Daoy (cell line): ENCODE measurements around the gene CDCP2. TPM values are rescaled to one million over a fixed set of nuclear protein-coding genes. Genes with fewer than 3 reads are reported as not detected.

Source experiments
- DNase-seq: peaks from one replicate; pipeline ENCODE4 v3.0.0-alpha.2; 2015; ENCODE audit warnings: low read depth
- total RNA-seq: library from RNA; depleted of rRNA; stranded (reverse); fragments of >200 nt; shearing (Covaris generic); gene quantifications from 2 replicates; pipeline ENCODE4 v1.2.3, GENCODE V29; 2014

CDCP2 gene
- total RNA-seq, 1 experiment from 2014 or later: not detected

DNA sequence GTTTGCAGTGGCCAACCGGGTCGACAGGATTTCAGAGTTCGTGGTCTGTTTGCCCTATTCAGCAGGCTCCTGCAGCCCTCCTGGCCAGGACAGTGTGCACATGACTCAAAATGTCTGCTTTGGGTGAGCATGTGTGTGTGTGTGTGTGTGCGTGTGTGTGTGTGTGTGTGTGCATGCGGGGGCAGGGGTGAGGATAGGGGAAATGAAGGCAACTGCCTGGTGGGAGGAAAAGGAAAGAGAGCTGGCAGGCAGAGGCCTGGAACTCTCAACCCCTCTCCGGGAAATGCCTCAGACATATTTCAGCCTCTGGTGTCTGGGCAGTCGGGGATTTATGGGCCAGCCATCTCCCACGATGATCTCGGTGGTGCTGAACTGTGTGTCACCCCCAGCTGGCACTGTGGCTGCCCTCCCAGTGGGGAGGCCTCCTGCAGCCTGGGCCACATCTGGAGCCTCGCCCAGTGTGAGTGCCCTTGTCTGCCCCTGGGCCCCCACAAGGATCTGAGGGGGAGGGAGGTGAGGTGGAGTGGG lies 15.2 kb downstream of the CDCP2 start:
- DNase-seq: peak; percentile 96

DNA sequence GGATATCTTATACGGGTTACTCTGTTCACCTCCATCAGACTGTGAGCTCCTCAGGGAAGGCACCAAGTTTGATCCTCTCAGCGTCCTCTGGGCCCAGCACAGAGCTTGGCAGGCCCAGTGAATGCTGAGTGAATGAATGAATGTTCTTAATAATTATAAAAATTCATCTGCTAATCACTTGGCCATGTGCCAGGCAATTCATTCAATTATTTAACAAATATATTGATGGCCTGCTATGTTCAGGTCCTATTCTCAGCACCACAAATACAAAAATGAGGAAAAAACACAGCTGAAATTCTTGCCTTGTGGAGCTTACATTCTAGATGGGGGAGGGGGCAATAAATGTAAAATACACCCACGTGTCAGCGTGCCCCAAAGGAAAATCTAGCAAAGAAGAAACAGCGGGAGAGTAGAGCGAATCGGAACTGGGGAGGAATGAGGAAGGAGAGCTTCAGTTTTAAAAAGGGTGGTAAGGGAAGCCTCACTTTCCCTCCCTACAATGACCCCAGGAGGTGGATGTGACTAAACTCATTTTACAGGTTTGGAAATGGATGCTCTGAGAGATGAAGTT lies 15.8 kb downstream of the CDCP2 start:
- DNase-seq: no peak

DNA sequence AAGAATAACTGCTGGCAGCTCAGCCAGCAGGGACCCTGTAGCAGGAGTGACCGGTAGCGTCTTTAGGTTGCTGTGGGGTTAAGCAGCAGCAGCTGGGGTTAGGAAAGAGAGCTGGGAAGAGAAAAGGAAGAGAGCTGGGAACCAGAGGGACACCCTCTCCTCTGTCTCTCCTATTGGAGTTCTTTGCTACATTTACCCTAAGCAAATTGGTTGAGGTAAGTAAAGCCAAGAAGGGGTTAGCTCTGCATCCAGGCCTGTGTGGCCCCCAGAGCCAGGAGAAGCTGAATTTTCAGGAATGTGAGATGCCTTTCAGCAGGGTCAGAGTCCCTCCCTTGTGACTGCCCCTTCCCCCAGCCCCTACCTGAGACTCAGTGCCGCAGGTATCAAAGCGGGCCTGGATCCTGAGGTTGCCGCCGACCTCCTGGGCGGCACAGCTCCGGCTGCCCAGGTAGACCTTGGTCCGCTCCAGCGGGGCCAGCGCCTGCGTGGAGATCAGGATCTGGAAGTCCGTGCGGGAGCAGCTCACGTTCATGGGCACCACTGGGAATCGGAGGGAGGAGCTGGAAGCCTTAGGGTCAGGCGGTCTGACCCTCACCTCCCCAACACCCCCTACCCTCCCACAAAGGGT lies 16.4 kb downstream of the CDCP2 start:
- DNase-seq: no peak

DNA sequence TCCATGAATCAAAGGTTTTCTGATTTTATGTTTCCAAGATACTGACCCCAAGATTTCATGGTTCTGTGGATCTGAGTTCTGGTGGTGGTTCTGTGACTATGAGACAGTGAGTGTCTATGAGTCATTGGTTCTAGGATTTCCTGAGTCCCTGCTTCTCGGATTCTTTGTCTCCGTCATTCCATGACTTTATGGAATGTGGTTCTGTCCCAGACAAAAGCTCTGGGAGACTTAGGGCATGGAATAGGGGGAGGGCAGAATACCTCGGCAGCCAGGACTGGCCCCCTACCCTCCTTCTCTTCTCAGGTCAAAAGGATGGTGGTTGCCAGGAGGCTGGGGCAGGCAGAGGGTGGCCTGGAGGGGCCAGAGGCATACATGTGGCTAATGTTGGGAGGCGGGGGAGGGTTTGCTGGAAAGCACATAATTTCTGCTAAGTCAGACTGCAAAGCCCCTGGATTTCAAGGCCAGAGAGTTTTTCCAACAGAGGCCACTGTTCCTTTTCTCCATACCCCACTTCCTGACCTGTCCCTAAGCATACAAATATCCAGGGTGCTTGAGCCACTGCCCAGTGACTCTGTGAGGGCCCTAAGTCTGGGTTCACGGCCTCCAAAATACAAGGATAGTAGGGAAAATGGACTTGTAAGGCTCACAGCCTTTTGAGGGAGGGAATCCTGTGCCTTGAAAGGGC lies 17.2 kb downstream of the CDCP2 start:
- peak; percentile 81 for DNase-seq

DNA sequence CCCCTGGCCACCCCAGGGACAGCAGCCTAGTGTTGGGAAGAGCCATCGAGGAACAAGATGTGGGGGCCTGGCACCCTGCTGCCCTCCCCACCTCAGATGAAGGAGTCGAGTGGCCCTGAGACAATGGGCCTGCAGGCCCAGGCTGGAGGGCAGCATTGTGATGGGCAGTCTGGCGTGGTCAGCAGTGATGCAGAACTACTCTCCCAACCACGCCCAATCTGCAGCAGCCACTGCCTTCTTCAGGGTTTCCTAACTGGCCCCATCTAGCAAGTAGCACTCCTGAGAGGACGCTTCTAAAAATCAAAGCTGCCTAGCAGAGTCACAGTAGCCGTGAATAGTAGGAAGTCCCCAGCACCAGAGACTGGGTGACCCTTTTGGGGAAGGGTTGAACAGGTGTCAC lies 18.5 kb downstream of the CDCP2 start:
- DNase-seq: no peak

DNA sequence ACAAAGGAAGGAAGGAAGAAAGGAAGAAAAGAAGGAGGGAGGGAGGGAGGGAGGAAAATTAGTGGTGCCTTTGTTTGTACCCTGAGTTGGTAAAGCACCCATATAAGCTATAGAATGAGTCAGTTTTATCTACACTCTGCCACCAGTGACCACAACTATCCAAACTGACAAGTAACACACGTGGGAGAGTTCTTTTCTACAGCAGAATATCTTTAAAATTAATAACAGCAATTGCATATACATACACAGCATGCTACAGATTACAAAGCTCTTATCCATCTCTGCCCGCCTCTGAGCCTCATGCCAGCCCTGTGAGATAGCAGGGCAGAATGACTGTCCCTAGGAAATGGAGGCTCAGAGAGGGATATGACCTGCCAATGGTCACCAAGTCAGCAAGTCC lies 20.3 kb downstream of the CDCP2 start:
- DNase-seq: peak; percentile 40

DNA sequence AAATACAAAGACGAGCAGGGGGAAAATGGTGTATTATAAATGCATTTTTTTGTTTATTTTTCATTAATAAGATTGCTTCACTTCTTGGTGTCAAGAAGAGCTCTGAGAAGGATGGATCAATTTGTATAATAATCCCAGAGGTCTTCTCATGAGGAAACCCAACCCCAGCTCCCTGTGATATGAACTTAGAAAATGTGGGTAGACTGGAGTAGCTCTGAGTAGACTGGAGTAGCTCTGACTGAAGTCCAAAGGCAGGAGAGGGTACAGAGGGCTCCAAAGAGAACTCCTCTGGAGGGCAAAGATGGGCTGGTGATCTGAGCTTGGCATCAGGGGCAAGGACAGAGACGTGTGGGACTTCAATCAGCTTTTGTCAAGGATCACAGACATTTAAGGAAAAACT lies 21.4 kb downstream of the CDCP2 start:
- DNase-seq: no peak

DNA sequence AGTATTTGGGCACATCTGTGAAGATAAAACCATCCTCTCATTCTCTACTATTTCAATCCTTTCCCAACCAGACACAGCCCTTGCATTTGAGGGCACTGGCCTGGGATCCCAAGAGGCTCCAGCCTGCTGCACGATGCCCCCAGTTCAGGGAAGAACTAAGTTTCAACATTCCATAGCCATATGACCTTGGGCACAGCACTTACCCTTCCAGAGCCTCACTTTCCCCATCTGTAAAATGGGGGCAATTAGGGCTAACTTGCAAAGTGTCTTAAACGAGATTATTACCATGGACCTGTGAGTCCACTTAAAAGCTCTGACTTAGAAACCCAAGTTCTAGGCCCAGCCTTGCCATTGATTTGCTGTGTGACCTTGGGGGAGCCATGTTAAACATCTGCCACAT lies 22.9 kb downstream of the CDCP2 start:
- DNase-seq: no peak

DNA sequence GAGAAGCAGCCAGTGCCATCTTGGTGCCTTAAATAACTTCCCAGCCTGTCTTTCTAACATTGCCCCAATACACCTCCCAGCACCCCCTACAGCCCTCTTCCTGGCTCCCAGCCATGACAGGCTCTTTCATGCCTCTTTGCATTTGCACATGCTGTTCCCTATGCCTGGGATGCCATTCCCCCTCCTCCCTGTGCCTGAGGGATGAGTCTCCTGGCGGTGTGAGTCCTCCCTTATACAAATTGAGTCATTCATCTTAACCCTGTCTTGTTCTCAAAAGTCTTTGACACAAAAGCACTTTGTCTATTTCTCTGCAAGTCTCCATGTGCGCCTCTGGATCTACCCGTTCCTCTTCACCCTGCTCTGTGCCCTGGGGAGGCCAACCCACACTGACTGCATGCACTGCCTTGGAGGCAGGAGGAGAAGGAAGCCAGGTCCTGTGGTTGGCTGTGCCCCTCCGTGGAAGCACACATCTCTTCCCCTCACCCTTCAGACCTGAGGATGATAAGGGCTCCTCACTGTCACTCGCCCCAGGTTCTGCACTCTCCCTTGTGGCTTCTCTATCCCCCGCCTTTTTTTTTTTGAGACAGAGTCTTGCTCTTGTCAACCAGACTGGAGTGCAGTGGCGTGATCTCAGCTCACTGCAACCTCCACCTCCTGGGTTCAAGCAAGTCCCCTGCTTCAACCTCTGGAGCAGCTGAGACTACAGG lies 25.1 kb downstream of the CDCP2 start:
- DNase-seq: no peak

DNA sequence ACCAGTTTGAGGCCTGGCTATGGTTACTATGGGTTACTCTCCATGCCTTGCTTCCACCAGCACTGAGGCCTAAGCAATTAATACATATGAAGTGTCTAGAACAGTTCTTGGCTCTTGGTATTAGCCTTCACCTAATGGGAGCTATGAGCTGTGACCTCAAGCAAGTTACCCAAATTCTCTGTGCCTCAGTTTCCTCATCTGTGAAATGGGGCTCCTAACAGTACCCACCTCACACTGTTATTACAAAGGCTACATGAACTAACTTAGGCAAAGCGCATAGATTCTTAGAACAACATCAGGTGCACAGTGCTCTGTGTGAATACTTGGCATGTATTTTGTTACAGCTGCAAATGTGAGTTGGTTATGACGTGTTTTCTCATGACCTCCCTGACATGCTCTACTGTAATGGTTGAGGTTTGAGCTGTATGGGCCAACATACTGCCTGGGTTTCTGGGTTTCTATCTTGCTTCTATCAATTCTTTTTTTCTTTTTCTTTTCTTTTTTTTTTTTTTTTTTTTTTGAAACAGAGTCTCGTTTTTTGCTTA lies 26.5 kb downstream of the CDCP2 start:
- DNase-seq: no peak

DNA sequence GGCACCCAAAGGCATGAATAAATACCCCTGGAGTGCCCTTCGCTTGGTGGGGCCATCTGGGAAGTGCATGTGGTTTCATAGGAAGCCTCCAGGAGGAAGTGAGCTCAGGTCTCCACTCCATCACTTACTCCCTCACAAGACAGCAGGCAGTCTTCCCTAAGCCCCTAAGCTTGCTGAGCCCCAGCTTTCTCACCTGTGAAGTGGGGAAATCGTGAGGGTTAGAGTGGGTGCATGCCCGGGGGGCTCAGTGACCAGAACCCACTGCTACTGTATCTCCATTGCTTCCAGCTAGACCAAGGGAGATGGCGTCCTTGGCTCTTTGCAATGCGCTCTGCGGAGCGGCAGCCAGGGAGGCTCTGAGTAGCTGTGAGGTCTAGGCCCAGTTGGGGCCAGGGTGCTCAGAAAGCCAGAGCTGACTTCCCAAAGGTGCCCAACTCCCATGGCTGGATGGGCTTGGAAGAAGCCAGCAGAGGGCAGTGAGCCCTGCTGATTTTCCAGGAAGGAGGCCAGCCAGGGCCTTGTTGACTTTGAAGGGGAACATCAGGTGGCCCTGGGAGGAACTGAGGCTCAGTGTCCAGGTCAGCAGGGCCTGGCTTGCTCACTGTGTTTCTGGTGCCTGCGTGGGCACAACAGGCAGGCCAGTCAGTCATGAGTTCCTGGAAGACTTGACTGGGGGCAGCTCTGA lies 27.3 kb downstream of the CDCP2 start:
- peak; percentile 47 for DNase-seq

DNA sequence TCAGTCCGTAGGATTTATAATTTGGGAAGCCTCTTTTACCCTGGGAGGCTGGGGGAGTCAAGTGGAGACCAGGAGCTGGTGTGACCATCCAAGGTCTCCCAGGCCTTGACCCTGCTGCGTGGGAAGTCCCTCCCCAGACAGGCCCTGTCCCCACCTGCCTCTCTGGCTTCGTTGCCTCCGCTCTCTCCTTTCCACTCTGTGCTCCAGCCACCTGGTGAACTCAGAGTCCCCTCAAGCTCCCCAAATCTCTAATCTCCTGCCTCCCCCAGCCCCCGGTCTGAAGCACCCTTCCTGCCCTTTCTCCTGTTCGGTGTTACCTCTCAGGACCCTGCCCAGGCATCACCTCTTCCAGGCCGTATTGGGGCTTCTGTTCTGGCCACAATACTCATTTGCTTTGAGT lies 27.9 kb downstream of the CDCP2 start:
- DNase-seq: no peak

DNA sequence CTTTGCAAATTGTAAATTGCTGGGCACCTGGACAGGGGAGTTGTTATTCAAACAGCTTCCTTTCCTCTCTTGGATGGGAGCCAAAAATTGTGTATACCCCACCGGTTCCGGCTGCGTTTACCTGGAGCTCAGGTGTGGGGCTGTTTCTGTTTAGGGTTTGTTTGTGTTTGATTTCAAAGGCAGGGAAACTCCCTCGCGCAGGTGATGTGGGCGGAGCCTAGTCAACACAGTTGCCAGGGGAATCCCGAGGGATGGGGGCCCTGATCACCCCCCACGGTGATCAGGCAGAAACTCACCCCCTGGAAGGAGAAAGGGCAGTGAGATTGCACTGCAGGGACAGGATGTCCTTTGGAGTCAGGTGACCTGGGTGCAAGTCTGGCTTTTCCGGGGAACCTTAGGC lies 28.3 kb downstream of the CDCP2 start:
- DNase-seq: no peak

DNA sequence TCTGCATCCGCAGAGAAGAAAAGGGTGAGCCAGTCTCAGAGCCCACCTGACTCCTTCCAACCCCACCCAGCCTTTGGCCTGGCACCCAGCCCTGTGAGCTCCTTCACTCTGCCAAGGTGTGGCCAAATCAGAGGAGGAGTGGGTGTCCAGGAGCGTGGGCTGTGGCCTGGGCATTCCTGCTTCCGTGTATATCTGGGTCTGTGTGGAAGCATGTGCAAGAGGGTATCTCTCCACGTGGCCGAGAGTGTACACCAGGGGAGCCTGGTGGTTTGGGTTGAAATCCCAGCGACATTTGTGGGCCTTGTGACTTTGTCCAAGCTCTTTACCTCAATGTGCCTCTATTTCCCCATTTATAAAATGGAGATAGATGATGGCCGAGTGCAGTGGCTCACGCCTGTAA lies 29.8 kb downstream of the CDCP2 start:
- no peak for DNase-seq

DNA sequence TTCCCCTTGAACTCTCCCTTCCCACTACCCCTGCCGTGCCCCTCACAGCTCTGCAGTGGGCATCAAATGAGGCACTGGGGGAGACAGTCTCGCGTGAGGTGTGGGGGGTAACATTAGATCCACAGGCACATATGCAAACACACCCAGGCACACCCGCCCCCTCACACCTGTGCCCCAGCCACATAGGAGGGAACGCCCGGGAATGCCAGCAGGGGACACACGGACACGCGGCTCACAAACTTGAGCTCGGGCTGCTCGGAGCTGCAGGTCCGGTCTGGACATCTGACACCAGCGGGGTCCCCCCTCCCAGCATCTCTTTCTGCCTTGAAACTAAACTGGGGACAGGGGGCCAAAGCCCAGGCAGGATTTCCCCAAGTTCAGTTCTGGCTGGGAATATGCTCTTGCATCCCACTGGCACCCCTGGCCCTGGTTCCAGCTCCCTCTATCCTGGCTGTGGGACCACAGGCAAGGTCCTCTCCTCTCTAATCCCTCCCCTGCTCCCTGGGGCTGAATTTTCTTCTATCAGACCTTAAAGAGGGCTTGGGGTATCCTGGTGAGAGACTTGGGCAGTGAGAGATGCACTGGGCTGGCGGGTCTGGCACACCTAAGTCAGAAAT lies 30.6 kb downstream of the CDCP2 start:
- no peak for DNase-seq

DNA sequence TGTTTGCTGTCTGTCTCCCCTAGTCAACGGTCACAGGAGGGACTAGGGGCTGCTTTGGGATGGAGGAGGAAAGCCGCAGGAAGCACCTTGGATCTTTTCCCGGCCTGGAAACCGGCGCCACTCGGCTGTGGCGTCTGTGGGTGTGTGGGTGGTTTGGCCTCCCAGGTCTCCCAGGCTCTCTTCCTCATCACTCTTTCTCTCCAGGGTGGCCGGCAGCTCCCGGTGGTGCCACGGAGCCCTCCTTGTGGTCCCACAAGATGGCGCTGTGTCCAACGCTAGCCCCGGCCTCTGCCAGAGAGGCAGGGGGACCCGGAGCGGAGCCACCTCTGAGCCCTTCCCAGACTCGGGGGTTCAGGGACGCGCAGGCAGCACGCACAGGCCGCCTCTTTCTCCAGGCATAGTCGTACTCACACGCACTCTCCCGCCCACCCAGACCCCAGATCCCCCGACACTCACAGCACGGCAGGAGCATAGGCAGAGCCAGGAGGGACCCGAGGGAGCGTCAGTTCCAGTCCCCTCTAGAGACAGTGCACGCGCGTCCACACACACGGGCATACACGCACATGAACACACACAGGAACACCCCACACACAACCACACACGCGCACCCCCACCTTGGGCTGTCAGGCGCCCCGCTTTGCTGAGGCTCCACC lies 31.2 kb downstream of the CDCP2 start:
- peak; percentile 96 for DNase-seq

DNA sequence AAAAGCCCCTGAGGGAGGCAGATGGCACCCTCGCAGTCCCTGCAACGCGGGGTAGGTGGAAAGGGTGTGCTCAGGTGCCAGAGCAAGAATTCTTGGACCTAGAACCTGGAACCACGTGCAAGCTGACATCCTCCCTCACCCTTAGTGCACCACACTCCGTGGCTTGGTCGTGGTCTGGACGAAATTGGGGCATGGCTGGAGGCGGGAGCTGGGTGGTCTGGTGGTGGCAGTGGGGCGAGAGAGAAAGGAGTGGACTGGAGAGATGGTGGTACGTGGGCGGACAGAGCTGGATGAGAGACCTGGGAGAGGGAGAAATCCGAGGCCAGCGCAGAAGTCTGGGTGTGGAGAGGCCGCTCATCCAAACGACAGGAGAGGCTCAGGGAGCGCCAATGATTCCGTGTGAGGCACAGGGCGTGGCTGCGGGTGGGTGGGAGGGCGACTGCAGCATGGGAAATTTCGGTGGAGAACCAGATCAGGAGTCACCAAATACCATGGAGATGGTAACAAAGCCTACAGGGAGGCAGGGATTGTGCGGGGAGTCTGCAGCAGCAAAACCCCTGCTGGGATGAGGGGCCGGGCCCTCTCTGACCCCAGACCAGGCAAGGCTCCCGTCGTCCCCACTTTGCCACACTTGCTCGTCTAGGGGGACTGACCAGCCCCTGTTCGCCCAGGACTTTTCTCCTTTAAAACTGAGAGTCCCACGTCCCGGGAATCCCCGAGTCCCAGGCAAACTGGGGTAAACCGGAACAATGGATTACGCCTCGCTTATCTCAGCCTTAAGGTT lies 31.9 kb downstream of the CDCP2 start:
- peak; percentile 82 for DNase-seq

DNA sequence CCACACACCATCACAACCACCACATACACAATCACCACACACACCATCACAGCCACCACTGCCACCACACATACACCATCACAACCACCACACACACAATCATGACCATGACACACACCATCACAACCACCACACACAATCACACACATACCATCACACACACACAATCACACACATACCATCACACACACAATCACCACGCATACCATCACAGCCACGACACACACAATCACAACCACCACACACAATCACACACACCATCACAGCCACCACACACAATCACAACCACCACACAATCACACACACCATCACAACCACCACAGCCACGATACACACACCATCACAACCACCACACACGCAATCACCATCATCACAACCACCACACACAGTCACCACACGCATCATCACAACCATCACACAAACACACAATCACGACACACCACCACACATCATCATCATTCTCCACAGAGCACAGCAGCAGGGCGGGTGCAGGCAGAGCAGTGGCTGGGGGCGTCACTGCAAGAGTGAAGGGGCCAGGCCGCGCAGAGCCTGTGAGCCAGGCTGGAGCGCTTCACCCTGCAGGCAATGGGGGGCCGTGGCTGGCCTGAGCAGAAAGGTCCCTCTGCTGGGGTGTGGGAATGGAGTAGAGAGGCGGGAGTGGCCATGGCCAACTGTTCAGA lies 32.6 kb downstream of the CDCP2 start:
- DNase-seq: no peak

DNA sequence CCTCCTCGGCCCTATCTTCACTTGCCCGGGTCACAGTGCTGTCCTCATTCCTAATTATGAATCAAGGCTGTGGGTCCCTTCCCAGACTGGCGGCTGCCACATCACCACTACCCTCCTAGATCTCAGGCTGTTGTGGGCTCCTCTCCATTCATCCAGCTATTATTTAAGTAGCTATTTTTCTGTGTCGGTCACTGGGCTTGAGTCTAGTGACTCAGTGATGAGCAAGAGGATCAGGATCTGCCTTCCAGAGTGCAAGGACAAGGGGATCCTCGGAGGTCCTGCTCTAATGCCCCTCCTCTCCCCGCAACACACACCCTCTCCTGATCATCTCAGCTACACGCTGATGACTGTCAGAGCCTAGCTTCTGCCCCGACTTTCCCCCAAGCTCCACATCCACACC lies 34.1 kb downstream of the CDCP2 start:
- peak; percentile 85 for DNase-seq
